ENCODE results near the gene SOCS1.

Gene SOCS1

DNA sequence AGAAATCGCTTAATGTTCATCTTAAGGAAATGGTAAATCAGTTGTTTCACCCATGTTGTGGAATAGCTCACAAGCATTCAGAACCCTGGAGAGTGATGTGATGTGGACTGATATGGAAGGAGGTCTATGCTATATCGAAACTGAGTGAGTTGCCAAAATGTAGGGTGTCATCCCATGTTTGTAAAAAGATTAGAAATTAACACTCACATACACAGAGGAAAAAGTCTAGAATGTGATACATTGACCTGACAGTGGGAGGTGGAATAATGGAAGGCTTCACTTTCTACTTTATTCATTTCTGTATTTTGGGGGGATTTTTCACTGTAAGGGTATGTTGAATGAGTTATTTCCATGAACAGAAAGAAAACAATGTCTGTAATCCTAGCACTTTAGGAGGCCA lies 29.8 kb upstream of the SOCS1 start:
- Histone ChIP-seq H3K36me3 (no peaks in the 10 kb centered on the region), H3K9ac (no peak overlapping the region), H3K4me3 (no peak overlapping the region), H3K4me1 (peaks cover 8% of the 10 kb centered on the region; the same call in 1 of the 2 replicates), H4K20me1 (no peaks in the 10 kb centered on the region), H3K27me3 (no peaks in the 10 kb centered on the region), H3K4me2 (no peak overlapping the region), H3K27ac (no peak overlapping the region), H3K9me3 (no peaks in the 10 kb centered on the region)
- TF ChIP-seq Cebpa-rat (IDR thresholded peaks at IDR 0.05) = no peak

DNA sequence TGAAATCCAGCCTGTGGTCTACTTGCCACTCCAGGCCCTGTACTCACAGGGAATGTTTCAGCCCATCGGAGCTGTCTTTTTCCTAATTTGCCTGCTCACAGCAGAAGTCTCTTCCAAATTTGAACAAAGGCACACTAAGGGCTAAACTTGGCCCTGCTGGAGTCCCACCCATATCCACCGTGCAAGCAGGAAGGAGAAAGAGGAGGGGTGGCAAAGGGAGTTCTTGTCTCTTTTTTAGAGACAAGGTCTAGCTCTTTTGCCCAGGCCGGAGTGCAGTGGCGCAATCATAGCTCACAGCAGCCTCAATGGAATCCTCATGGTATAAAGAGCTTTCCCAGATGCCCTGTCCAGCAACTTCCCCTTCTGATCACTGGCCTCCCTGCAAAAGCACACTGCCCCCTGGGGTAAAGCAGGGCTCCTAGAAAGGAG lies 27.8 kb upstream of the SOCS1 start:
- H3K4me1 ChIP-seq = peaks cover 14% of the 10 kb centered on the region; the same call in 1 of the 2 replicates
- no peak overlapping the region for H3K9ac ChIP-seq
- no peaks in the 10 kb centered on the region for H3K36me3 ChIP-seq
- no peak for TF ChIP-seq Cebpa-rat (IDR thresholded peaks at IDR 0.05)
- H3K4me2 ChIP-seq = no peak overlapping the region
- H3K27ac ChIP-seq = no peak overlapping the region
- H3K4me3 ChIP-seq = no peak overlapping the region
- no peaks in the 10 kb centered on the region for H3K27me3 ChIP-seq
- no peaks in the 10 kb centered on the region for H4K20me1 ChIP-seq
- no peaks in the 10 kb centered on the region for H3K9me3 ChIP-seq

DNA sequence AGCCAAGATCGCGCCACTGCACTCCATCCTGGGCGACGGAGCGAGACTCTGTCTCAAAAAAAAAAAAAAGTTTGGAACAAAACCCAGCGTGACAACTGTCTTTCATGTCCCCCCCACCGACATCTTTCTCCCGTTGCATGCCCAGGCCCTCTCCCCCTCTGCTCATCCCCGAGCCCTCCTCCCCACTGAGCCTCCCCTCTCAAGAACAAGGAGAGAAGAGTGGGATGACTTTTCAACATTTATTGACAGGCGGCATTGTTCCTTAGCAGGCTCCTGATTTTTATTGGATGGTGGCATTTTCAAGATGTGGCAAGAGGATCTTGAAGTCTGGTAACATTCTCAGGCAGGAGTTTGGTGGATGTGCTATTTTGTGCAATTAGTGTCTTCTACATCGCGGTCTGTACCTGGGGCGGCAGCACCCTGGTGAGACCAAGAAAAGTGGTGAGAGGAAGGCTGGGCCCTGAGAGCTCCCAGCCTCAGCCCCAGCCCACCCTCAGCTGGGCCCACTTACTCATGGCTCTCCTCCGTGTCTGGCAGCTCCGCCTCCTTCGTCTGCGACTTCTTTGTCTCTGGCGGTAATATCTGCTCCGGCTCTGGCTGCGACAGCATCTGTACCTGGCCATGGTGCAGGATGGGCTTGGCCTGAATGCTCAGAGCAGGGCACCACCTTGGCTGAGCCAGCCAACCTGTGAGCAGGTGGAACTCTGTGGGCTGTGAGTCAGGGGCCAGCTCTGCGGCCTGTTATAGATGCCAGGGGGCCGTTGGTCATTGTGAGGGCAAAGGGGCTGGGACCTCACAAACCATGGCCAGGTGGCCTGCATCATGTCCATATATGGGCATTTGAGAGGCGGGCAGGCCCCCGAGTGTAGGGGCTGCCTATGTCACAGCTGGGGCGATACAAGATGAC lies 24.9 kb upstream of the SOCS1 start, which contains the start of gene PRM1:
Gene PRM1 (minus strand): TSS at position 715 of the 907 bp plus-strand sequence. CDS start 92 bp downstream, at position 623.
- no peak for TF ChIP-seq Cebpa-rat (IDR thresholded peaks at IDR 0.05)
- Histone ChIP-seq H3K27me3 (no peaks in the 10 kb centered on the region), H3K9me3 (no peaks in the 10 kb centered on the region)

DNA sequence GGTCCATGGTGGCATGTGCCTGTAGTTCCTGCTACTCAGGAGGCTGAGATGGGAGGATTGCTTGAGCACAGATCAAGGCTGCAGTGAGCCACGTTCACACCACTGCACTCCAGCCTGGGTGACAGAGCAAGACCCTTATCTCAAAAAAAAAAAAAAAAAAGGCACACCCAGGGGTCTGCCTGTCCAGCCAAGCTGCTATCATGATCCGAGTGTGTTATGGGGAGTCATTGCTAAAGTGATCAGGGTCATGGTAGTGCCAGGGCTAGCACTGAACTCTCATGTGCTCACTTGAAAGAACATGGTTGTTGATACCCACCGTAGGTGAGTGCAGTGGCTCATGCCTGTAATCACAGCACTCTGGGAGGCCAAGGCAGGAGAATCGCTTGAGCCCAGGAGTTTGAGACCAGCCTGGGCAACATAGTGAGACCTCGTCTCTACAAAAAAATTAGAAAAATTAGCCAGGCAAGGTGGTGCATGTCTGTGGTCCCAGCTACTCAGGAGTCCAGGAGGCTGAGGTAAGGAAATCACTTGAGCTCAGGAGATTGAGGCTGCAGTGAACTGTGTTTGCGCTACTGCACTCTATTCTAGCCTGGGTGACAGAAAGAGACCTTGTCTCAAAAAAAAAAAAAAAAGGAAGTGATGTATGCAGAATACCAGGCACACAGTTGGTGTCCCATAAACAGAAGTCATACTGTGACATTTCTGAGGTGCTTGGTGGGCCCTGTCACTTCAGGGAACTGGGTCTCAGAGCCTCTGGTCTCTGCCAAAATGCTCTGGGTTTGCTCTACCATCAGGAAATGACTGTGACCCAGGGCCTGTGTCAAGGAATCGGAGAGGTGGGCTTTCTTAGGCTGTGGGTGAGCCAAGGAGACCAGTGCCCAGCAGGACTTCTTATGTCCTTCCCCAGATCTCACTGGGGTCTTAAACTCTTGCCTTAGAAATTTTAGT lies 23.0 kb upstream of the SOCS1 start:
- no peak overlapping the region for H3K4me3 ChIP-seq
- peaks cover 8% of the 10 kb centered on the region; the same call in 1 of the 2 replicates for H3K4me1 ChIP-seq
- no peaks in the 10 kb centered on the region for H4K20me1 ChIP-seq

More for the DNA sequence above, 24.9 kb upstream of the SOCS1 start, which contains the start of gene PRM1:
- Histone ChIP-seq H3K4me1 (peaks cover 8% of the 10 kb centered on the region; the same call in 1 of the 2 replicates), H3K4me2 (no peak within 1 kb of the TSS), H4K20me1 (no peaks in the 10 kb centered on the region), H3K27ac (no peak within 1 kb of the TSS), H3K4me3 (no peak within 1 kb of the TSS), H3K36me3 (no peaks in the 10 kb centered on the region), H3K9ac (no peak within 1 kb of the TSS)

DNA sequence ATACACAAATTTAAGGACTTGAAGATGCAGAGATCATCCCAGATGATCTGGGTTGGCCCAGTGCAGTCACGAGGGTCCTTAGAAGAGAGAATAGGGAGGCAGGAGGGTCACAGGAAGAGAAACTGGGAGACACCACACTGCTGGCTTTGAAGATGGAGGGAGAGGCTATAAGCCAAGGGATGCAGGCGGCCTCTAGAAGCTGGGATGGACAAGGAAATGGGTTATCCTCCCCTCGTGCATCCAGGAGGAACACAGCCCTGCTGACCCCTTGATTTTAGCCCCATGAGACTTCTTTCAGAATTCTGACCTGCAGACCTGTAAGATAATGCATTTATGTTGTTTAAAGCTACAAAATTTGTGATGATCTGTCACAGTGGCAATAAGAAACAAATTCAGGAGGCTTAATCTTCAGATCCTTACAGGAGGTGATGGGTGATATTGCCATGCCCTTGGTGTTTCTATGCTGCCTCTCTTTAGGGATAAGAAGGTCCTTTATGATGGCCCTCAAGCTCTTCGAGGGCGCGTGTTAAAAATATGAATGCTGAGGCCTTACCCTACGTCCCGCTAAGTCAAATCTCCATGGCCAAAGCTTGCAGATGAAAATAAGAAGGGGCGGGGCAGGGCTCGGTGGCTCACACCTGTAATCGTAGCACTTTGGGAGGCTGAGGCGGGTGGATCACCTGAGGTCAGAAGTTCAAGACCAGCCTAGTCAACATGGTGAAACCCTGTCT lies 21.8 kb upstream of the SOCS1 start:
- Histone ChIP-seq H3K36me3 (no peaks in the 10 kb centered on the region), H3K27me3 (no peaks in the 10 kb centered on the region), H3K27ac (no peak overlapping the region), H3K4me3 (no peak overlapping the region), H3K4me2 (no peak overlapping the region), H3K9ac (no peak overlapping the region), H3K9me3 (no peaks in the 10 kb centered on the region), H4K20me1 (no peaks in the 10 kb centered on the region), H3K4me1 (peaks cover 8% of the 10 kb centered on the region; the same call in 1 of the 2 replicates)
- TF ChIP-seq Cebpa-rat (IDR thresholded peaks at IDR 0.05) = no peak

More for the DNA sequence above, 23.0 kb upstream of the SOCS1 start:
- no peaks in the 10 kb centered on the region for H3K9me3 ChIP-seq
- no peak overlapping the region for H3K9ac ChIP-seq
- TF ChIP-seq Cebpa-rat (IDR thresholded peaks at IDR 0.05) = no peak
- H3K4me2 ChIP-seq = peak overlapping the region; percentile 6; the same call in 1 of the 2 replicates
- H3K27ac ChIP-seq = no peak overlapping the region
- H3K27me3 ChIP-seq = no peaks in the 10 kb centered on the region
- H3K36me3 ChIP-seq = no peaks in the 10 kb centered on the region

DNA sequence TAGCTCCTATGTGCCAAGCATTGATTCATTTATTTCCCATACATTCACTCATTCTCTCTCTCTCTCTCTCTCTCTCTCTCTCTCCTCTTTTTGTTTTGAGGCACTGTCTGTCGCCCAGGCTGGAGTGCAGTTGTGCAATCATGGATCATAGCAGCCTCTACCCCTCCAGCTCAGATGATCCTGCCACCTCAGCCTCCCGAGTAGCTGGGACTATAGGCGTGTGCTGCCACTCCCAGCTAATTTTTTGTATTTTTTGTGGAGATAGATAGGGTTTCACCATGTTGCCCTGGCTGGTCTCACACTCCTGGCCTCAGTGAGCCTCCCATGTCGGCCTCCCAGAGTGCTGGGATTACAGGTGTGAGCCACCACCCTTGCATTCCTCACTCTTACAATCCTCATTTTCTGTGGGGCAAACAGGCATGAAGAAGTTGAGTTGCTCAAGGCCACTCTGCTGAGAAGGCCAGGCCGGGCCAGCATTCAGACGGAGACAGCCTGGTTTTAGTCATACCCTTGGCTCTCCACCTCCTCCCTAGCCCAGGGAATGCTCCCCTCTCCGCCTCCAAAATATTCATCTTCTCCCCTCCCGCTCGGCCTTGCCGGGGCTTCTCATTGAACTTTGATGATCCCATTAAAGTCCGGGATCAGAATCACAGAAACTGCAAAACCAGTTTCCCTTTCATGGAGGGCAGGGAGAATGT lies 21.0 kb upstream of the SOCS1 start:
- Histone ChIP-seq H3K27me3 (no peaks in the 10 kb centered on the region), H3K4me1 (peaks cover 8% of the 10 kb centered on the region; the same call in 1 of the 2 replicates), H3K9ac (no peak overlapping the region), H3K4me3 (no peak overlapping the region), H3K27ac (no peak overlapping the region), H3K9me3 (no peaks in the 10 kb centered on the region), H4K20me1 (no peaks in the 10 kb centered on the region), H3K36me3 (no peaks in the 10 kb centered on the region), H3K4me2 (no peak overlapping the region)
- TF ChIP-seq Cebpa-rat (IDR thresholded peaks at IDR 0.05) = no peak

DNA sequence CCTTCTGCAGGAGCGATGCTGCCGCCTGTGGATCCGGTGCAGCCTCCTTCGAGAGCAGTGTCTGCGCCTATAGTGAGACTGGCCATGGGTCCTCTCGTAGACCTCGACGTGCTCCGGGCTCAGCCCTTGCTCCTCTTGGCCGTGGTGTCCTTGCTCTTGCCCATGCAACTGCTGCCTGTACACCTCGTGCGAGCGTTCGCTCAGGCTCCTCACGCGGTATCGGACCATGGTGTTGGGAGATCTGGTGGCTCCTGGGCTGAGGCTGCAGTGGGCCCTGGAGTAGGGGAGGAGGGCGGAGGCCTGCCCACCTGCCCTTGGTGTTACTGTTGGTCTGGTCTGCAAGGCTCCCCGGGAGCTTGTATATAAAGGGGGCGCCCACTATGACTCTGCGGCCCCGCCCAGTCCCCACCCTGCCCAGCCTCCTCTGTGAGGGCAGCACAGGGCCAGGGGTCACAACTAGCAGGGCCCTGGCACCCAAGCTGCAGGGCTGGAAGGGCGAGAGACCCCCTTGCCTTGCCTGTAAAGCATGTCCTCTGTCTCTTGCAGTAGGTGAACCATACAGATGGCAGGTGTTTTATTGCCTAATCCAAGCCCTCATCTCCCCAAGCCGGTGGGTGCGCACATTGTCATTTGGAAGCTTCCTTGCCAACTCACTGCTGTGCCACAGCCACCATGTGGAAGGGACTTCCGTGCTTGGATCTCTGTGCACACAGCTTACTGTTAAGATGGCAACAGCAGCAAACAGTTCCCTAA lies 20.3 kb upstream of the SOCS1 start, which contains the start of gene PRM2:
Gene PRM2 (minus strand): TSS at position 338 of the 753 bp plus-strand sequence. CDS start 110 bp downstream, at position 228.
- Histone ChIP-seq H3K27me3 (no peaks in the 10 kb centered on the region), H3K4me2 (no peak within 1 kb of the TSS)
- TF ChIP-seq Cebpa-rat (IDR thresholded peaks at IDR 0.05) = no peak

DNA sequence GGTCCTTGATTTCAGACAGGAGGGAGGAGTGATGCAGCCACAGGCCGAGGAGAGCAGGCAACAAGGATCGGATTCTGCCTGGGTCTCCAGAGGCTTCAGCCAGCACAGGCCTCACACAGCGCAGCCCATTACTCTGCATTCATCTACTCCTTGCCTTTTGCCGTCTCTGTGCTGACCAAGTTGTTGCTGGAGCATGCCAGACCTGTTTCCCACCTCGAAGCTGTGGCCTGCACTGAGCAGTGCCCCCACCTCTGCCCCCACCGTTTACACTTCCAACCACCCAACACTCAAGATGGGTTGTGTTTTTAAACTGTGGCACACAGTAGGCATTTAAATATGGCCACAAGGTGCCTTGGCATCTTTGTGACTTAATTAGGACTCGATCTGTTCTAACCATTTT lies 19.0 kb upstream of the SOCS1 start:
- Histone ChIP-seq H3K4me2 (no peak overlapping the region), H3K27ac (no peak overlapping the region), H3K4me1 (peaks cover 8% of the 10 kb centered on the region; the same call in 1 of the 2 replicates), H3K9me3 (no peaks in the 10 kb centered on the region), H3K4me3 (no peak overlapping the region), H3K9ac (no peak overlapping the region), H4K20me1 (no peaks in the 10 kb centered on the region), H3K27me3 (no peaks in the 10 kb centered on the region), H3K36me3 (no peaks in the 10 kb centered on the region)
- TF ChIP-seq Cebpa-rat (IDR thresholded peaks at IDR 0.05) = no peak

More for the DNA sequence above, 20.3 kb upstream of the SOCS1 start, which contains the start of gene PRM2:
- H3K4me1 ChIP-seq = peaks cover 8% of the 10 kb centered on the region; the same call in 1 of the 2 replicates
- H3K4me3 ChIP-seq = no peak within 1 kb of the TSS
- H3K9ac ChIP-seq = no peak within 1 kb of the TSS
- no peak within 1 kb of the TSS for H3K27ac ChIP-seq
- H4K20me1 ChIP-seq = no peaks in the 10 kb centered on the region
- H3K36me3 ChIP-seq = no peaks in the 10 kb centered on the region
- no peaks in the 10 kb centered on the region for H3K9me3 ChIP-seq
